ENCODE measurements around the gene AP4M1.
A peak's percentile ranks its signal among the peaks of the same experiment; 100 is the strongest.

Gene AP4M1

DNA sequence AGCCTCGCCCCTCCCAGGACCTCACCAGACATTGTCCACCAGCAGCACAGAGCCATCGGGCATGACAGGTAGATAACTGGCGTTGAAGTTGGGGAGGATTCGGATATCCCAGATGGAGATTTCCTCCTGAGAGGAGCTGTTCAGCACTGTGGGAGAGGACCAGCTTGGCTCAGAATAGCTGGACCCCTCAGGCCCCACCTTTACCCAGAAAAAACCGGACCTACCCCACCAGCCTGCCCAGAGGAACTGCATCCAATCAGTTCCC is 55.6 kb downstream of the AP4M1 start:
- H3K4me1 ChIP-seq (ENCODE audit: control insufficient read depth, insufficient read depth, low read length): no peaks in the 10 kb centered on the region
- no peak overlapping the region for H3K4me3 ChIP-seq (ENCODE audit: low read depth, low read length)
- TF ChIP-seq, protein P1, sequence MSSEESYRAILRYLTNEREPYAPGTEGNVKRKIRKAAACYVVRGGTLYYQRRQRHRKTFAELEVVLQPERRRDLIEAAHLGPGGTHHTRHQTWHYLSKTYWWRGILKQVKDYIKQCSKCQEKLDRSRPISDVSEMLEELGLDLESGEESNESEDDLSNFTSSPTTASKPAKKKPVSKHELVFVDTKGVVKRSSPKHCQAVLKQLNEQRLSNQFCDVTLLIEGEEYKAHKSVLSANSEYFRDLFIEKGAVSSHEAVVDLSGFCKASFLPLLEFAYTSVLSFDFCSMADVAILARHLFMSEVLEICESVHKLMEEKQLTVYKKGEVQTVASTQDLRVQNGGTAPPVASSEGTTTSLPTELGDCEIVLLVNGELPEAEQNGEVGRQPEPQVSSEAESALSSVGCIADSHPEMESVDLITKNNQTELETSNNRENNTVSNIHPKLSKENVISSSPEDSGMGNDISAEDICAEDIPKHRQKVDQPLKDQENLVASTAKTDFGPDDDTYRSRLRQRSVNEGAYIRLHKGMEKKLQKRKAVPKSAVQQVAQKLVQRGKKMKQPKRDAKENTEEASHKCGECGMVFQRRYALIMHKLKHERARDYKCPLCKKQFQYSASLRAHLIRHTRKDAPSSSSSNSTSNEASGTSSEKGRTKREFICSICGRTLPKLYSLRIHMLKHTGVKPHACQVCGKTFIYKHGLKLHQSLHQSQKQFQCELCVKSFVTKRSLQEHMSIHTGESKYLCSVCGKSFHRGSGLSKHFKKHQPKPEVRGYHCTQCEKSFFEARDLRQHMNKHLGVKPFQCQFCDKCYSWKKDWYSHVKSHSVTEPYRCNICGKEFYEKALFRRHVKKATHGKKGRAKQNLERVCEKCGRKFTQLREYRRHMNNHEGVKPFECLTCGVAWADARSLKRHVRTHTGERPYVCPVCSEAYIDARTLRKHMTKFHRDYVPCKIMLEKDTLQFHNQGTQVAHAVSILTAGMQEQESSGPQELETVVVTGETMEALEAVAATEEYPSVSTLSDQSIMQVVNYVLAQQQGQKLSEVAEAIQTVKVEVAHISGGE (tag by site-specific recombination; conservative IDR thresholded peaks at IDR 0.05; ENCODE audit: low read depth): 0 out of 2 replicates have a peak, but pooled peaks have one; percentile 70
- peak; percentile 10; the same call in 1 of the 2 replicates for TF ChIP-seq IKZF3 (tag by site-specific recombination; IDR thresholded peaks at IDR 0.05)
- peak; percentile 74 for TF ChIP-seq REST (tag by site-specific recombination; IDR thresholded peaks at IDR 0.05)
- TF ChIP-seq KLF7 (tag by site-specific recombination; IDR thresholded peaks at IDR 0.05; ENCODE audit: borderline replicate concordance): no peak
- TF ChIP-seq, protein P2, sequence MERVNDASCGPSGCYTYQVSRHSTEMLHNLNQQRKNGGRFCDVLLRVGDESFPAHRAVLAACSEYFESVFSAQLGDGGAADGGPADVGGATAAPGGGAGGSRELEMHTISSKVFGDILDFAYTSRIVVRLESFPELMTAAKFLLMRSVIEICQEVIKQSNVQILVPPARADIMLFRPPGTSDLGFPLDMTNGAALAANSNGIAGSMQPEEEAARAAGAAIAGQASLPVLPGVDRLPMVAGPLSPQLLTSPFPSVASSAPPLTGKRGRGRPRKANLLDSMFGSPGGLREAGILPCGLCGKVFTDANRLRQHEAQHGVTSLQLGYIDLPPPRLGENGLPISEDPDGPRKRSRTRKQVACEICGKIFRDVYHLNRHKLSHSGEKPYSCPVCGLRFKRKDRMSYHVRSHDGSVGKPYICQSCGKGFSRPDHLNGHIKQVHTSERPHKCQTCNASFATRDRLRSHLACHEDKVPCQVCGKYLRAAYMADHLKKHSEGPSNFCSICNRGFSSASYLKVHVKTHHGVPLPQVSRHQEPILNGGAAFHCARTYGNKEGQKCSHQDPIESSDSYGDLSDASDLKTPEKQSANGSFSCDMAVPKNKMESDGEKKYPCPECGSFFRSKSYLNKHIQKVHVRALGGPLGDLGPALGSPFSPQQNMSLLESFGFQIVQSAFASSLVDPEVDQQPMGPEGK (tag by site-specific recombination; IDR thresholded peaks at IDR 0.05): no peak
- no peak for TF ChIP-seq KLF16 (tag by site-specific recombination; IDR thresholded peaks at IDR 0.05)
- TF ChIP-seq, protein P3, sequence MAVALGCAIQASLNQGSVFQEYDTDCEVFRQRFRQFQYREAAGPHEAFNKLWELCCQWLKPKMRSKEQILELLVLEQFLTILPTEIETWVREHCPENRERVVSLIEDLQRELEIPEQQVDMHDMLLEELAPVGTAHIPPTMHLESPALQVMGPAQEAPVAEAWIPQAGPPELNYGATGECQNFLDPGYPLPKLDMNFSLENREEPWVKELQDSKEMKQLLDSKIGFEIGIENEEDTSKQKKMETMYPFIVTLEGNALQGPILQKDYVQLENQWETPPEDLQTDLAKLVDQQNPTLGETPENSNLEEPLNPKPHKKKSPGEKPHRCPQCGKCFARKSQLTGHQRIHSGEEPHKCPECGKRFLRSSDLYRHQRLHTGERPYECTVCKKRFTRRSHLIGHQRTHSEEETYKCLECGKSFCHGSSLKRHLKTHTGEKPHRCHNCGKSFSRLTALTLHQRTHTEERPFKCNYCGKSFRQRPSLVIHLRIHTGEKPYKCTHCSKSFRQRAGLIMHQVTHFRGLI (tag by site-specific recombination; IDR thresholded peaks at IDR 0.05): no peak
- 0 out of 2 replicates have a peak, but pooled peaks have one; percentile 28 for TF ChIP-seq GLIS2 (tag by site-specific recombination; IDR thresholded peaks at IDR 0.05)
- H3K36me3 ChIP-seq (ENCODE audit: control insufficient read depth in 2 of 2, insufficient read depth in 1 of 2, low read length in 2 of 2): peaks cover 4 to 48% of the 10 kb centered on the region in 2 experiments; a peak in 2 of 3 replicates
- ChIA-PET CTCF (interaction anchor here (0.5 to 1.8 kb wide), 5 partner anchors 24 to 568 kb away, joined by 3 to 5 read pairs (median 3); no protein-coding TSS in a partner anchor), POLR2A (interaction anchor here (0.6 to 4.3 kb wide), 9 partner anchors 8 to 1072 kb away, joined by 3 to 38 read pairs (median 3); partner anchors contain the start of genes GPC2, LAMTOR4, MBLAC1 and MEPCE)
- no peaks in the 10 kb centered on the region for H3K9me3 ChIP-seq (ENCODE audit: control insufficient read depth, insufficient read depth, low read depth, low read length)
- H3K27ac ChIP-seq (ENCODE audit: extremely low read depth, low read depth, low read length): no peak overlapping the region

GRCh38 chr7:100157334-100158228 is 56.1 kb downstream of the AP4M1 start:
- ChIA-PET CTCF (interaction anchor here (0.5 to 1.8 kb wide), 6 partner anchors 25 to 567 kb away, joined by 3 to 5 read pairs (median 3); no protein-coding TSS in a partner anchor), POLR2A (interaction anchor here (0.5 to 4.3 kb wide), 10 partner anchors 9 to 272 kb away, joined by 3 to 38 read pairs (median 3); partner anchors contain the start of genes GAL3ST4, GPC2, LAMTOR4 and MBLAC1)
- H3K27ac ChIP-seq (ENCODE audit: extremely low read depth, low read depth, low read length): peak overlapping the region; percentile 67; the same call in 1 of the 2 replicates
- H3K9me3 ChIP-seq (ENCODE audit: control insufficient read depth, insufficient read depth, low read depth, low read length): no peaks in the 10 kb centered on the region
- peak overlapping the region; percentile 80 for H3K4me3 ChIP-seq (ENCODE audit: low read depth, low read length)
- H3K36me3 ChIP-seq (ENCODE audit: control insufficient read depth in 2 of 2, insufficient read depth in 1 of 2, low read length in 2 of 2): peaks cover 0 to 43% of the 10 kb centered on the region in 2 experiments; a peak in 1 of 3 replicates
- H3K4me1 ChIP-seq (ENCODE audit: control insufficient read depth, insufficient read depth, low read length): no peaks in the 10 kb centered on the region
- TF ChIP-seq ZNF660 (tag by site-specific recombination; IDR thresholded peaks at IDR 0.05): no peak
- no peak for TF ChIP-seq ZNF558 (tag by site-specific recombination; IDR thresholded peaks at IDR 0.05)
- TF ChIP-seq ZNF626 (tag by site-specific recombination; IDR thresholded peaks at IDR 0.05): no peak
- TF ChIP-seq ZFP37 (tag by site-specific recombination; IDR thresholded peaks at IDR 0.05): no peak
- no peak for TF ChIP-seq GLI2 (tag by site-specific recombination; IDR thresholded peaks at IDR 0.05; ENCODE audit: borderline replicate concordance, low read depth)
- no peak for TF ChIP-seq REPIN1 (tag by site-specific recombination; IDR thresholded peaks at IDR 0.05; ENCODE audit: low read depth)
- TF ChIP-seq ZNF488 (tag by site-specific recombination; IDR thresholded peaks at IDR 0.05): no peak
- TF ChIP-seq GLIS2 (tag by site-specific recombination; IDR thresholded peaks at IDR 0.05): peak; percentile 78
- 0 out of 2 replicates have a peak, but pooled peaks have one; percentile 57 for TF ChIP-seq ZNF600 (tag by site-specific recombination; IDR thresholded peaks at IDR 0.05)
- TF ChIP-seq ZEB2 (tag by site-specific recombination; IDR thresholded peaks at IDR 0.05): peak; percentile 80
- no peak for TF ChIP-seq ZNF555 (tag by site-specific recombination; conservative IDR thresholded peaks at IDR 0.05)
- no peak for TF ChIP-seq ZNF404 (tag by site-specific recombination; IDR thresholded peaks at IDR 0.05)
